Endothelial cell (in vitro differentiated cells): ENCODE results near the gene TMTC1. TPM values are rescaled to one million over a fixed set of nuclear protein-coding genes. Genes with fewer than 3 reads are reported as not detected.

Source experiments
- DNase-seq: peaks from one replicate; pipeline ENCODE4 v3.0.0; 2021; ENCODE audit warnings: low spot score
- H3K27ac Mint-ChIP-seq: one replicate; pipeline ENCODE4 v1.8.0; 2021; ENCODE audit warnings: mixed read lengths, inconsistent platforms; ENCODE audit not compliant: unreplicated experiment
- H3K27me3 Mint-ChIP-seq: one replicate; pipeline ENCODE4 v1.8.0; 2021; ENCODE audit warnings: mild to moderate bottlenecking, moderate library complexity, mixed read lengths, inconsistent platforms; ENCODE audit not compliant: unreplicated experiment
- H3K36me3 Mint-ChIP-seq: one replicate; pipeline ENCODE4 v1.8.0; 2021; ENCODE audit warnings: mild to moderate bottlenecking, low read depth, mixed read lengths, inconsistent platforms; ENCODE audit not compliant: unreplicated experiment
- H3K4me1 Mint-ChIP-seq: one replicate; pipeline ENCODE4 v1.8.0; 2021; ENCODE audit warnings: mild to moderate bottlenecking, mixed read lengths, inconsistent platforms; ENCODE audit not compliant: unreplicated experiment
- H3K4me3 Mint-ChIP-seq: one replicate; pipeline ENCODE4 v1.8.0; 2021; ENCODE audit warnings: mild to moderate bottlenecking, mixed read lengths, inconsistent platforms; ENCODE audit not compliant: unreplicated experiment
- H3K9me3 Mint-ChIP-seq: one replicate; pipeline ENCODE4 v1.8.0; 2021; ENCODE audit warnings: mixed read lengths, inconsistent platforms; ENCODE audit not compliant: unreplicated experiment
- CTCF ChIP-seq: fragments of 200-600 bp; sonication (generic); IDR thresholded peaks from one replicate; pipeline ENCODE4 v1.5.0; 2021; ENCODE audit warnings: antibody characterized with exemption; ENCODE audit not compliant: unreplicated experiment
- total RNA-seq: library from RNA; stranded (reverse); fragmentation: NEBNext Ultra II Directional; extraction: Animal tissue kit (Norgen Biotek cat#: 25700); gene quantifications from one replicate; pipeline ENCODE4 v1.2.1, GENCODE V29; 2021; ENCODE audit not compliant: unreplicated experiment

Gene TMTC1
- total RNA-seq, 1 donor from 2014 or later = 0.95 TPM

GRCh38 chr12:29769162-29769858, 14.4 kb downstream of the TMTC1 start:
- Mint-ChIP-seq H3K9me3 (no peaks in the 10 kb centered on the region), H3K4me1 (no peaks in the 10 kb centered on the region), H3K36me3 (no peaks in the 10 kb centered on the region), H3K27me3 (no peaks in the 10 kb centered on the region), H3K4me3 (no peak overlapping the region), H3K27ac (no peak overlapping the region)
- TF ChIP-seq CTCF = no peak
- no peak for DNase-seq

- Mint-ChIP-seq H3K4me3 (no peak overlapping the region), H3K9me3 (no peaks in the 10 kb centered on the region), H3K36me3 (no peaks in the 10 kb centered on the region), H3K27me3 (no peaks in the 10 kb centered on the region), H3K4me1 (no peaks in the 10 kb centered on the region), H3K27ac (no peak overlapping the region)
- no peak for DNase-seq
- TF ChIP-seq CTCF = no peak
These were observed 15.4 kb downstream of the TMTC1 start for GRCh38 chr12:29768372-29768771.

GRCh38 chr12:29763301-29763683, 20.4 kb downstream of the TMTC1 start:
- Mint-ChIP-seq H3K4me3 (no peak overlapping the region), H3K4me1 (no peaks in the 10 kb centered on the region), H3K27ac (no peak overlapping the region), H3K27me3 (no peaks in the 10 kb centered on the region), H3K36me3 (no peaks in the 10 kb centered on the region), H3K9me3 (no peaks in the 10 kb centered on the region)
- no peak for DNase-seq
- no peak for TF ChIP-seq CTCF

- Mint-ChIP-seq H3K36me3 (no peaks in the 10 kb centered on the region), H3K4me1 (no peaks in the 10 kb centered on the region), H3K27ac (no peak overlapping the region), H3K4me3 (no peak overlapping the region), H3K9me3 (no peaks in the 10 kb centered on the region), H3K27me3 (no peaks in the 10 kb centered on the region)
- DNase-seq = no peak
- no peak for TF ChIP-seq CTCF
These were observed 21.0 kb downstream of the TMTC1 start for GRCh38 chr12:29762637-29763300.

GRCh38 chr12:29759950-29760349, 23.8 kb downstream of the TMTC1 start:
- Mint-ChIP-seq H3K4me1 (no peaks in the 10 kb centered on the region), H3K27me3 (no peaks in the 10 kb centered on the region), H3K27ac (no peak overlapping the region), H3K36me3 (no peaks in the 10 kb centered on the region), H3K4me3 (no peak overlapping the region), H3K9me3 (no peaks in the 10 kb centered on the region)
- TF ChIP-seq CTCF = no peak
- no peak for DNase-seq
